GM21390 (cell line): ENCODE data around the gene EMD.
"Not testable (repeated sequence)": the region's sequence is repeated elsewhere in the genome, so short reads cannot be mapped to it uniquely, and the experiment has no call there.

ENCODE experiments used
- ATAC-seq: cut with Tn5 transposase; IDR thresholded peaks from one replicate; pipeline ENCODE4 v1.9.1; 2021; ENCODE audit not compliant: unreplicated experiment

The EMD gene

DNA sequence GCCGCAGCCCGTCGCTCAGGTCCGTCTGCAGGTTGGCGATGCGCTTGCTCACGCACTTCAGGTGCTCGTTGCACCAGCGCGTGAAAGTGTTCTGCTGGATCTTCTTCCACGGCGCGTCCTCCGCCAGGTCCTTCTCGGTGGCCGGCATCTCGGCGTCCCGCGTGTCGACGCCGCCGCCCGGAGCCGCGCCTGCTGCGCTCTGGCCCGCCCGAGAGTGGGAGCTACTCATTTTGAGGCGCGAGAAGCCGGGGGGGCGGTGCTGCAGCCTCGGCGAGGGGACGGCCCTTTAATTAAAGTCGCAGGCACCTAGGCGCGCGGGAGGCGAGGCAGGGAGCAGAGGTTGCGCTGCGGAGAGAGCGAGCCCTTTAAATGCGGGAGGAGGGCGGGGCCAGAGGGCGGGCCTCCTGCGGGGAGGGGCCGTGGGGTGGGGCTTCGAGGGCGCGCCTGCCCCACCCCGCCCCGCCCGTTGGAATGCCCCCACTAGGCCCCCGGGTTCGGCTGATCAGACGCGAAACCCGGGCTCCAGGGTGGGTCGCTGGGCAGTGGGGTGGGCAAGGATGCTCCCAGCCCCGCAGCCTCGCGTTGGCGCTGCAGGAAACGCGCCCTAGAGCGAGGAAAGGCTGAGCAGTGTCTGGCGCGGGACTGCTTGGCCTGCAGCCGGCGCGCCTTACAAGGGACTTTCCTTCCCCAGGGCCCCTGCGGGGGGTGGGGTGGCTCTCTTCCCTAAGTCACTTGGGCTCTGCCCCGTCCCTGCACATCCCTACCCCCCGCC lies 7.9 kb upstream of the EMD start:
- ATAC-seq = peak; percentile 58

DNA sequence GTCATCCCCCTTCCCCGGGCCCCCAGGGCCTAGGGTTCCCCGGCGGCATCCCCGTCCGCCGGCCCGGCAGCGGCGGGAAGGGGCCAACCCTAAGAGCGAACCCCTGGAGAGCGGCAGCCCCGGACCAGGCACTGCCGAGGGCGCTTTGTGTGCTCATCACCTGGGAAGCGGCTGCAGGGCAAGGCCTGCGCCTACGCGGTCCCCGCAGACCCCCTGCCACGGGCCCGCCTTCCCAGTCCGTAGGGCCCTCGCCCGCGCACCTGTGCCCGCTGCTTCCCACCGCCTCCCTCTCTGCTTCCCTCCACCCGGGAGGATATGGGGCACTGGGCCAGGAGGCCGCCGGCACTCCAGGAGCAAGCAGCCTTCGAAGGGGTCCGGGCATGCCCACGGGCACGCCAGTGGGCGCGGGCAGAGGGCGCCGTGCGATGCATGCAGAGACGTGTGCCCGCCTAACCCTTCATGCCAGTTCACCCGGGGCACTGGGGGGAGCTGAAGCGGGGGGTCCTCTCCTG lies 7.2 kb upstream of the EMD start:
- ATAC-seq = no peak

DNA sequence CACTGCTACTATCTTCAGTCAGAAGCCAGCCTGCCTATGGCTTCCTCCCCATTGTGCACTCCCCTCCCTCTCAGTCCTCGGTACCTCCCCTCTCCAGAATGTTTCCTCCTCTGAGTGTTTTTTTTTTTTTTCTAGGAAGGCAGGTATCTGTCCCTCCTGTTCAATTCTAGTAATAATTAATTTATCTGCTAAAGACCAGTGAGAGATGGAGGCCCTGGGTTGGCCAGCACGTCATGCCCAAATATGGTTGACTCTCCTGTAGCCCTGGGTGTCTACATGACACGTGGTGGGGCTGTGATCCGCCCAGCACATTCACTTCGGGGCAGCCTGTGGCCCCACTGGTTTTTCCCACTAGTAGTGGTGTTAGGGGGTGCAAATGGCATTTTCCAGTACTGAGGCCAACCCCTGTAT lies 6.5 kb upstream of the EMD start:
- no peak for ATAC-seq

DNA sequence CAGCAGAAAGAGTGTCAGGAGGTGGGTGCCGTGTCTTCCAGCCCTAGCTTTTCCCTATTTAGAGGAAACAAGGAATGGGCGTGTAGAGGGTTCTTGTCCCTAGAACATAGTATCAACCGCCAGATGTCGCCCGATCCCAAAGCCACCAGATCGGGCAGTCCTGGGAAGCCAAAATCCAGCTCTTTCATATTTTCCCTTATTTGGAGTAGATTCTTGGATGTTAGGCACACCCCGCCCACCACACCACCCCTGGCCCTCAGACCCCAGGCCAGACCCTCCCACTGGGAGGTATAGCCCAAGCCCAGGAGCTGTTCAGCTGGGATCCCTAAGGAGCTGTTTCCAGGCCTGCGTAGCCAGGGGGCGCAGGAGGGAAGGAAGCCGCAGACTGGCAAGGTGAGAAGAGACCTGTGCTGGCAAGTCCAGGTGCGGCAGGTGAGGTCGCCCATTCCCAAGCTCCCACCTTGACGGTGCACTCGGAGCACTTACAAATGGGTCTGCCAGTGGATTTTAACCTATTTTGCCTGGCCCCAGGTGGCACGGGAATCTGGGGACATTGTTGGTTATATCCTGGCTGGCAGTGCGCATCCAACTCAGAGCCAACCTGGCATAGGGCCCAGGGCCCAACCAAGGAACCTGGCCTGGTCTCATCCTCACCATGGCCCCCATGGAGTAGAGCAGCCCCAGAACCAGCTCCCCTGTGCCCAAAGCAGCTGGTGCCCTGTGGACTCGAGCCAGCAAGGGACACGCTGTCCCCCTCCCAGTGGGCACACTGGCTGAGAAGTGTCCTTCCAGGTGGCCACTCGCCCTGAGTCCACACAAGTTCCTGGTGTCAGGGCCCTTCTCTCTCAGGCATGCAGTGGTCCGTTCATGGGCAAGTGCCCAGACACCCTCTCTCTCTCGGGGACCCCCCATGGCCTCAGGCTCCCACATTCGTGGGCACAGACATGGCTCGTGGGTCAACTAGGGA lies 5.5 kb upstream of the EMD start:
- ATAC-seq = no peak

DNA sequence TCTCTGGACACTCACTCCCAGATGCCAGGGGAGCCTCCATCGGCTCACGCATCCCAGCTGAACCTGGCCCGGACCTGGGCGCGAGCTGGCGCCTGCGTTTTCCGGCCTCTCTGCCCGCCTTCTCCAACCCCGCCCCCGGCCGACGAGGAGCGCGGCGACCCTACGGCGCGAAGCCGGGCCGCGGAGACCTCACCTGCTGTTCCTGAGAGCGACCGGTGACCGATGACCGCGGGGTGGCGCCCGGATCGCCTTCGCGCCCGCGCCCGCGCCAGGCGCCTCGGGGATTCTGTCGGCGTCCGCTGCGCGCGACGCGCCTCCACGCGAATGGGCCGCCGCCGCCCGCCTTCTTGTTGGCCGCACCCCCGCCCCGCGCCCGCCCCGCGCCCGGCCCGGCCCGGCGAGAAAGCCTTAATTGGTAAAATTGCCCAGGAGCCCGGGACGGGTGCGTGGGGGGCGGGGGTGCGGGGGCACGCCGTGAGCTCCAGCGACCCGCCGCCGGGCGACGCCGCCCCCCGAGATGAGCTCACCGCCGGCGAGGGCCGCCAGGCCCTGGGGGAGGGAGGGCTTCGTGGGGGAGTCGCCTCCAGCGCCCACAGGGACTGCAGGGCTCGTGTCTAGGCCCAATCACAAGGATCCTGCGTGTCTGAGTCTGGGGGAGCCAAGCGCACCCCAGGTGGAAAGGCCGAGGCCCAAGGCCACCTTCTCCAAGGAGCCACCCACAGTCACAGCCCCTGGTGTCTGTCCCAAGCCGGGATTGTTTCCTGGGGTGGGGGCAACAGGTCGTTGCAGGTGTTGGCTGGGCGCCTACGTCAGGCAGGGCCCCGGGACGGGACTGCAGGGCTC lies 4.6 kb upstream of the EMD start, which contains the start of gene FLNA:
TSS of gene FLNA (minus strand) at position 322 of the 843 bp plus-strand sequence. CDS start 3,389 bp downstream, outside the sequence.
- no peak for ATAC-seq

DNA sequence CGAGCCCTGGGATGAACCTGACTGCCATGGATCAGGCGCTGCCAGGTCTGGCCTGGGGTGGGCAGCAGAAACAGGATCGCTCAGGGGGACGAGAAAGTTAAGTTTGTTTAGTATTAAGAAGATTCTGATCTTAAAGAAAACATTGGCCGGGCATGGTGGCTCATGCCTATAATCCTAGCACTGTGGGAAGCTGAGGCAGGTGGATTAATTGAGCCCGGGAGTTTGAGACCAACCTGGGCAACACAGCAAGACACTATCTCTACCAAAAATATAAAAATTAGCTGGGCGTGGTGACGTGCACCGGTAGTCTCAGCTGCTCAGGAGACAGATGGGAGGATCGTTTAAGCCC lies 4.0 kb upstream of the EMD start:
- ATAC-seq = no peak

DNA sequence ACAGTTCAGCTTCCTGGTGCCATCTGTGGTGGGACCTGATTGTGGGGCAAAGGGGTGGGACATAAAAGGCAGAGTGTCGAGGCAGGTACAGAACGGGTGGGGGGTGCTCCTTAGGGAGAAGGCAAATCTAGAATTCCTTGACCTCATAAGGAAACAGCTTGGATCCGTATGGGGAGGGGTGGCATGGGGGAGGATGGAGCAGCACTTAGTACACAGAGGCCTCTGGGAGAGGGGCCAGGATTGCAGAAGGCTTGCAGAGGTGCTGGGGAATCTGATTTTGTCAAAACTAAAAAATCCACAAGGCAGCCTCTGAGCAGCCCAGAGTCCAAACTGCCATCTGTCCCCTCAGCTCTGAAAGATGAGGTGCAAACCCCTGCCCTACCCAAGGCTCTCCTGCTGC lies 2.3 kb upstream of the EMD start:
- ATAC-seq = no peak

DNA sequence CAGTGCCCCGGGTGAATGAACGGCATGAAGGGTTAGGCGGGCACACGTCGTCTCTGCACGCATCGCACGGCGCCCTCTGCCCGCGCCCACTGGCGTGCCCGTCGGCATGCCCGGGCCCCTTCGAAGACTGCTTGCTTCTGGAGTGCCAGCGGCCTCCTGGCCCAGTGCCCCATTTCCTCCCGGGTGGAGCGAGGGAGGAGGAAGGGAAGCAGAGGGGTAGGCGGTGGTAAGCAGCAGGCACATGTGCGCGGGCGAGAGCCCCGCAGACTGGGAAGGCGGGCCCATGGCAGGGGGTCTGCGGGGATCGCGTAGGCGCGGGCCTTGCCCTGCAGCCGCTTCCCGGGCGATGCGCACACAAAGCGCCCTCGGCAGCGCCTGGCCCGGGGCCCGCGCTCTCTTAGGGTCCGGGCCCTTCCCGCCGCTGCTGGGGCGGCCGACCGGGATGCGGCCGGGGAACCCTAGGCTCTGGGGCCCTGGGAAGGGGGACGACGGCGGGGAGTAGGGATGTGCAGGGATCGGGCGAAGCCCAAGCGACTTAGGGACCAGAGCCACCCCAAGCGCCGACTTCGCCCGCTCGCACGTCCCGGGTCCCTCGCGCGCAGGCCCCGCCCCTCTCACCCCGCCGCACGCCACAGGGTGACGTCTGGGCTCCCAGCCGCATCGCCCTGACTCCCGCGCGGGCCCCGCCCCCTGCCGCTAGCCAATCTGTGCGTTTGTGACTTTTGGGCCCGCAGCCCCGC lies 866 bp upstream of the EMD start:
- ATAC-seq = peak; percentile 3

DNA sequence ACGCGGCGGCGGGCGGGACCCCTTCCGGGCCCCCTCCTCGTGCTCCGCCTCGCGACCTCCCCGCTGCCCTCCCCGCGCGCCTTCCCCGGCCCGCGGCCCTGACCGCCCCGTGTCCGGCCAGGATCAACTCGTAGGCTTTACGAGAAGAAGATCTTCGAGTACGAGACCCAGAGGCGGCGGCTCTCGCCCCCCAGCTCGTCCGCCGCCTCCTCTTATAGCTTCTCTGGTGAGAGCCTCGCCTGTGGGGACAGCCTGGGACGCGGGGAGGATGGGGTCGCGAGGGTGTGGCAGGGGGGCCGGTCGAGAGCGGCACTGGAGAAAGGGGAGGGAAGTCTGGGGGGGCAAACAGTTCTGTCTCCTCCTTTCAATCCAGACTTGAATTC lies 465 bp downstream of the EMD start:
- ATAC-seq = no peak

DNA sequence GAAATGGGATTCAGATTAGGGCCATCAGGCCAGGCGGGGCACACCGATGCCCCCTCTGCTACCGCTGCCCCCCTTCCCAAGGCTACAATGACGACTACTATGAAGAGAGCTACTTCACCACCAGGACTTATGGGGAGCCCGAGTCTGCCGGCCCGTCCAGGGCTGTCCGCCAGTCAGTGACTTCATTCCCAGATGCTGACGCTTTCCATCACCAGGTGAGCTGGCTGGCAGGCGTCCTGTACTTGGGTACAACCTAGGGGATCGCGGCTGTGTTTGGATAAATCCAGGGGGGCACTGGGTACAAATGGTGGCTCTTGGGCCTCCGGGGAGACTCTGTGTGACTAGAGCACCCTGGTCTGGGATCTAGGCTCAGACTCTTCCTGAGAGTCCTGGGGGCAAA lies 1.1 kb downstream of the EMD start:
- no peak for ATAC-seq

DNA sequence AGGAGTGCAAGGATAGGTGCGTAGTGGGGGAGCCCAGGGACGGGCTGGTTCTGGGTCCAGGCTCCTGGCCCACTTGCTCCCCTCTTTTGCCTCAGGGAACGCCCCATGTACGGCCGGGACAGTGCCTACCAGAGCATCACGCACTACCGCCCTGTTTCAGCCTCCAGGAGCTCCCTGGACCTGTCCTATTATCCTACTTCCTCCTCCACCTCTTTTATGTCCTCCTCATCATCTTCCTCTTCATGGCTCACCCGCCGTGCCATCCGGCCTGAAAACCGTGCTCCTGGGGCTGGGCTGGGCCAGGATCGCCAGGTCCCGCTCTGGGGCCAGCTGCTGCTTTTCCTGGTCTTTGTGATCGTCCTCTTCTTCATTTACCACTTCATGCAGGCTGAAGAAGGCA lies 1.7 kb downstream of the EMD start:
- ATAC-seq = no peak

DNA sequence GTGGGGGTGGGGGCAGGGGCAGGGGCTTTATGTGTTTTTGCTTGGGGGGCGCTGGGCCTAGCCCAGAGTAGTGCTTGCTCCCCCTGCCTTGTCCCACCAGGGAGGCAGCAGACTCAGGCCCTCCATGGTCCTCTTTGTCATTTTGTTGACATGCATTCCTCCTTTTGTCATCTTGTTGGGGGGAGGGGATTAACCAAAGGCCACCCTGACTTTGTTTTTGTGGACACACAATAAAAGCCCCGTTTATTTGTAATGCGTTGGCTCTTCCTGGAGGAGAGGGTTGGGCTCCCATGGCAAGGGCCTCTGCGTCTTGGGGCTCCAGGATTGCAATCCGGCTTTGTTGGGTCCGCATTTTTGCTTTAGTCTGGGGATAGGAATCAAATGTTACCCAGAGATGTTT lies 2.2 kb downstream of the EMD start:
- ATAC-seq = no peak

DNA sequence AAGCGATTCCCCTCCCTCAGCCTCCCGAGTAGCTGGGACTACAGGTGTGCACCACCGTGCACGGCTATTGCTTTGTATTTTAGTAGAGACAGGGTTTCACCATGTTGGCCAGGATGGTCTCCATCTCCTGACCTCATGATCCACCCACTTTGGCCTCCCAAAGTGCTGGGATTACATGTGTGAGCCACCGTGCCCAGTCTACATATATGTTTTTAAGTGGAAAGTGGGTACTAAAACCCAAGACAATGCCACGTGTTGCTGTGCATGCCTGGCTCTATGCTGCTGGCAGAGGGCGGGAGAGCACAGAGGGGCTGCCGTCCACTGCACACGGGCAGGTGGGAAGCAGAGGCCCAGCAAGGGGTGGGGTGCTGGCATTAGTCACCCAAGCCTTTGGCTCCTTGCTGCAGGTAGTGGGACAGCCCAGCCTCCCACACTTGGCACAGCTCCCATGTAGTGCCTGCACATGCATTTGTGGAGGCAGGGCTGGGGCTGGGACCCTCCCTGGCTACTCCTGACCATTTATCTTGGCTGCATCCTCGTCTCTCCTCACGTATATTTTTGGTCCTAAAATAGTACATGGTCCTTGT lies 3.5 kb downstream of the EMD start:
- ATAC-seq = no peak

DNA sequence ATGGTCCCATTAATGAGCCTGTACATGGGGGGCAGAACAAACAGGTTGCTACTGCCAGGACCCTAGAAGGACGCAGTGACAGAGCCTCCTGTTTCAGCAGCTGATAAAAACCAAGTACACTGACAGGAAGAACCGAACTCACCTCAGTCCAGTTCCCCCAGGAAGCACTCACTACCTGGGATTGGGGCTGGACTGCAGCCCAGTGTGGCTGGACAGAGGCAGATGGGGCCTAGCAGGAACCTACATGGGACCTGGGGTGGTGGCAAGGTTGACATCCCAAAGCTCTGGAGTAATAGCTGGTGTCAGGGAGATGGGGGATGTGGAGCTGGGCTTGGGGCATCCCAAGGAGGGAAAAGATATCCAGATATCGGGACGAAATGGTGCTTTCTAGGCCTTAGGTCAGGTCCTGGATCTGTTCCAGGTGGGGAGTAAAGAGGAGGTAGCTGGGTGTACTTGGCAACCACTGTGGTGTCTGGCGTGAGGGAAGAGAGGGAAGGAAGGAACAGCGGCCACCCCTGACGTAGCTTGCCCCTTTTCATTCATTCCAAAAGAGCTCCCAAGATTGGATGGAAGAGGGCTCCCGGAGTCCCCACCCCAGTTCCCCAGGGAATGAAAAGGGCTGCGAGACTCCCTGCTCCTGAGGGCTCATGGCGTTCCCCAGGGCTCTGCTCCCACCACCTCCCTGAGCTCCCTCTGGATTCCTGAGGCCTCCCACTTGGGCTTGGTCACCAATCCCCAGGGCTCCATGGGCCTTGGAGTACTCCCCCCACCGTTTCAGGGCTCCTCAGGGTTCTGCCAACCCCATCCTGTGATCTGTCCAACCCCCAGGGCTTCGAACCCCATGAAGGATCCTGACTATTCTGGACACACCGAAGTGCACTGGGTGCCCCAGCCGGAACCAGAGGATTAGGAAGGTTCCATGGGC lies 4.5 kb downstream of the EMD start:
- no peak for ATAC-seq

DNA sequence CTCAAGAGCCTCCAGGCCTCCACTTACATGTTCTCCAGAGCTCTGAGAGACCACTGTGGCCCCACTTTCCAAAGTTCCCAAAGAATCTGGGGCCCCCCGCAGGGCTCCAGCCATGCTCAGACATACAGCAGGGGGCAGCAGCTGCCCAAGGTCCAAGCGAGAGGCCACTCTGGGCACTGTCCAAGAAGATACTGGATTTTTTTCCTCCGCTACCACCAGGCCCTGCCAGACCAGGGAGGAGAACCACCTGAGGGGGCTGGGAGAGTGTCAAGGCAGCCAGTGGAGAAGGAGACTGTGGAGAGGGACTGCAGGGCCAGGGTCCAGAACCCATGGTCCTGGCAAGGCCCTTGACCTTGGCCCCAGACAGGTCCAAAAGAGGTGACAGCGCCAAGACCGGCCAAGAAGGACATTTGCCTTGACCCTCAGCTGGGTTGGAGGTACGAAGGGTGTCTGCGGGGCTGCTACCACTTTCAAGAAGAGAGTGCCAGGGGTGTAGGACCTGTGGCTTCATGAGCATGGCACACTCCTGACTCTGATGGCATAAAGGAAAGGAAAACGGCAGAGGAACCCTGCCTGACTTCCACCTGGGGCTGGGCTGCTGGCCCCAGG lies 5.3 kb downstream of the EMD start:
- no peak for ATAC-seq

DNA sequence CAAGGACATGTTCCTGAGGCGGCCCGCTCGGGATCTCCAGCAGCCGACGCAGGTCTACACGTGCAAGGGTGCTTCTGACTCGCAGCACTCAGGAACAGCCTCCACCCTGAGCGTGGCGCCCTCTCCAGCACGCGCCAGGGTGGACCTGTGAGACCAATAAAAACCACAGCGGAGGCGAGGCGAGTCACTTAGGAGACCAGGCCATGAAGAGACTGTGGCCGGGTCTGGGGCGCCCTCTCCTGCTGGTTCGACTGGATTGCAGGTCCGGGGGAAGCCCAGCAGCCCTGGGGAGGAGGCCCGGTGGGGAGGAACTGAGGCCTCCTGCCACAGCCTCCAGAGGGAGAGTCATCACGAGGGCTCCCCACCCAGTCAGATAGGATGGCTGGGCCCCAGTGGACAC lies 9.0 kb downstream of the EMD start:
- not testable (repeated sequence) for ATAC-seq

DNA sequence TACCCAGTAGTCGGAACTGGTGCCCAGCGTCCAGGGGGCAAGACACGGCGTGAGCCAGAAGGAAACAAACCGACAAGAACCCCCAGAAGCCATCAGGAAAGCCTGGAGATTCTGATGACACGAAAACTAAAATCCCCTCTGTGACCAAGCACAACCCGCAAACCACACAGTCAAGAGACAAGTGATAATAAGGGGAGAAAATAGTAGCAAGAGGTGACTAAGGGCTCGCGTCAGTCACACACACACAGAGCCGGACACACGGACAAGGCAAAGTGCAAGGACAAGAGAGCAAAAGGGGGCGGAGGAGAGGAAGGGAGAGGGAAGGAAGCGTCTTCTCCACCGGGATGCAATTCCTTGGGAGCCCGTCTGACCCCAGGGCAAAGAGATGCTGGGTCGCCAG lies 9.6 kb downstream of the EMD start:
- not testable (repeated sequence) for ATAC-seq
